ENCODE measurements around the gene SPC25. TPM values are rescaled to one million over a fixed set of nuclear protein-coding genes. Genes with fewer than 3 reads are reported as not detected.

SPC25 gene
- total RNA-seq, 1 experiment from 2014 or later = 20.7 TPM

DNA sequence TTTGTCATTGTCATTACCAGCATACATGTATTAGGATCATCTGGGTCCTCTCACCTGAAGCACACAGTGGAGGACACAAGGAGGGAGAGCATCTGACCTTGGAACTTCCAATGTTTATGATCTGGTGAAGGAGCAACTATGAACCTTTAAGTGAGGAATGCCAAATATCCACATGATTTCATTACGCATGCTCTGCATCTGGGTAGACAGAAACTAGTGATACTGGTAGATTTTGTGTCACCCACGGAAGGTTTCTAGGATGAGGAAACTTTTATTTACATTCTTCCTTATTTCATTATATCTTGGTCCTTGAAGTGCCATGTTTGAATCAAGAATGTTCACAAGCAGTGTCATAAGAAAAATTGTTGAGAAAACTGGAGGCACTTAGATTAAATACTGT, 32.1 kb downstream of the SPC25 start:
- TF ChIP-seq, protein P1, sequence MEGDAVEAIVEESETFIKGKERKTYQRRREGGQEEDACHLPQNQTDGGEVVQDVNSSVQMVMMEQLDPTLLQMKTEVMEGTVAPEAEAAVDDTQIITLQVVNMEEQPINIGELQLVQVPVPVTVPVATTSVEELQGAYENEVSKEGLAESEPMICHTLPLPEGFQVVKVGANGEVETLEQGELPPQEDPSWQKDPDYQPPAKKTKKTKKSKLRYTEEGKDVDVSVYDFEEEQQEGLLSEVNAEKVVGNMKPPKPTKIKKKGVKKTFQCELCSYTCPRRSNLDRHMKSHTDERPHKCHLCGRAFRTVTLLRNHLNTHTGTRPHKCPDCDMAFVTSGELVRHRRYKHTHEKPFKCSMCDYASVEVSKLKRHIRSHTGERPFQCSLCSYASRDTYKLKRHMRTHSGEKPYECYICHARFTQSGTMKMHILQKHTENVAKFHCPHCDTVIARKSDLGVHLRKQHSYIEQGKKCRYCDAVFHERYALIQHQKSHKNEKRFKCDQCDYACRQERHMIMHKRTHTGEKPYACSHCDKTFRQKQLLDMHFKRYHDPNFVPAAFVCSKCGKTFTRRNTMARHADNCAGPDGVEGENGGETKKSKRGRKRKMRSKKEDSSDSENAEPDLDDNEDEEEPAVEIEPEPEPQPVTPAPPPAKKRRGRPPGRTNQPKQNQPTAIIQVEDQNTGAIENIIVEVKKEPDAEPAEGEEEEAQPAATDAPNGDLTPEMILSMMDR (conservative IDR thresholded peaks at IDR 0.05) = no peak
- TF ChIP-seq EZH2 (IDR thresholded peaks at IDR 0.05; ENCODE audit: low read depth) = no peak
- Histone ChIP-seq H3K36me3 (ENCODE audit: low read depth) (no peaks in the 10 kb centered on the region), H3K79me2 (ENCODE audit: low read depth) (no peaks in the 10 kb centered on the region), H4K20me1 (ENCODE audit: insufficient read depth) (no peaks in the 10 kb centered on the region), H3K27ac (no peak overlapping the region), H3K27me3 (ENCODE audit: insufficient read depth, low read depth) (no peaks in the 10 kb centered on the region), H2AFZ (no peak overlapping the region), H3K9me3 (ENCODE audit: insufficient read depth, low read depth) (no peaks in the 10 kb centered on the region), H3K4me1 (replicated peaks; ENCODE audit: insufficient read depth) (no peaks in the 10 kb centered on the region), H3F3A (ENCODE audit: insufficient read depth, low read depth) (no peaks in the 10 kb centered on the region), H3K4me3 (no peak overlapping the region), H3K4me2 (no peak overlapping the region), H3K9me2 (ENCODE audit: insufficient read depth) (no peaks in the 10 kb centered on the region)
- BruUV-seq (replicated peaks) = no TSS peak
- ChIA-PET POLR2A (ENCODE audit: unreplicated experiment) (no interaction called here), CTCF (no interaction called here)
- no peak for DNase-seq
- intact Hi-C loops (cut with micrococcal nuclease; ENCODE audit: unreplicated experiment) = no loop called here

DNA sequence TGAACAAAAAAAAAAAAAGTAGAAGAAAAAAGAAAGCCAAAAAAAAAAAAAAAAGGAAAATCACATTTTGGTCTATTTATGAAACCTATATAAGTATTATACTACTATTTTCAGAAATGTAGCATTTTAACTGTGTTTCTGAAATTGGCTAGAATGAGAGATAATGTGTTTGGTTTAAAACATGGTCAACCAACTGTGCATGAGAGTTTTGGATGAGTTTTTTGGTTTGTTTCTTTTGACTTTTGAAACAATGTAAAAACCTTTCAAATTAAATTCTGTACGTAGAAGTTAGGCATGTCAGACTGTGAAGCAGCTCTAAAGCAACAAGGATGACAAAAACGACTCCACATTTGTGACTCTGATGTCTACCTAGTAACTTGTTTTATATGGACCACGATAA, 34.6 kb downstream of the SPC25 start:
- no peaks in the 10 kb centered on the region for H3K9me2 ChIP-seq (ENCODE audit: insufficient read depth)
- H3K4me2 ChIP-seq = no peak overlapping the region
- no peak overlapping the region for H2AFZ ChIP-seq
- intact Hi-C loops (cut with micrococcal nuclease; ENCODE audit: unreplicated experiment) = no loop called here
- H3K79me2 ChIP-seq (ENCODE audit: low read depth) = no peaks in the 10 kb centered on the region
- H3K36me3 ChIP-seq (ENCODE audit: low read depth) = no peaks in the 10 kb centered on the region
- no peaks in the 10 kb centered on the region for H3K4me1 ChIP-seq (replicated peaks; ENCODE audit: insufficient read depth)
- no peaks in the 10 kb centered on the region for H3K9me3 ChIP-seq (ENCODE audit: insufficient read depth, low read depth)
- no peak overlapping the region for H3K4me3 ChIP-seq
- H3K27ac ChIP-seq = no peak overlapping the region
- ChIA-PET POLR2A (ENCODE audit: unreplicated experiment) (no interaction called here), CTCF (no interaction called here)
- DNase-seq = no peak
- no TSS peak for BruUV-seq (replicated peaks)
- no peak for TF ChIP-seq EZH2 (IDR thresholded peaks at IDR 0.05; ENCODE audit: low read depth)
- TF ChIP-seq, protein P1 (conservative IDR thresholded peaks at IDR 0.05) = no peak
- H3F3A ChIP-seq (ENCODE audit: insufficient read depth, low read depth) = no peaks in the 10 kb centered on the region
- H3K27me3 ChIP-seq (ENCODE audit: insufficient read depth, low read depth) = no peaks in the 10 kb centered on the region
- H4K20me1 ChIP-seq (ENCODE audit: insufficient read depth) = no peaks in the 10 kb centered on the region

GRCh38 chr2:168854651-168855050, 35.6 kb downstream of the SPC25 start:
- BruUV-seq (replicated peaks) = no TSS peak
- DNase-seq = no peak
- Histone ChIP-seq H3K27ac (no peak overlapping the region), H2AFZ (no peak overlapping the region), H3K36me3 (ENCODE audit: low read depth) (no peaks in the 10 kb centered on the region), H3K4me3 (no peak overlapping the region), H3K27me3 (ENCODE audit: insufficient read depth, low read depth) (no peaks in the 10 kb centered on the region), H4K20me1 (ENCODE audit: insufficient read depth) (no peaks in the 10 kb centered on the region), H3K4me1 (replicated peaks; ENCODE audit: insufficient read depth) (no peaks in the 10 kb centered on the region), H3K79me2 (ENCODE audit: low read depth) (no peaks in the 10 kb centered on the region), H3K9me2 (ENCODE audit: insufficient read depth) (no peaks in the 10 kb centered on the region), H3K4me2 (no peak overlapping the region), H3K9me3 (ENCODE audit: insufficient read depth, low read depth) (no peaks in the 10 kb centered on the region), H3F3A (ENCODE audit: insufficient read depth, low read depth) (no peaks in the 10 kb centered on the region)
- CTCF ChIA-PET = interaction anchor here (0.6 kb wide), 1 partner anchor 276 kb away, joined by 5 read pairs; no protein-coding TSS in a partner anchor
- POLR2A ChIA-PET (ENCODE audit: unreplicated experiment) = no interaction called here
- intact Hi-C loops (cut with micrococcal nuclease; ENCODE audit: unreplicated experiment) = no loop called here
- no peak for TF ChIP-seq EZH2 (IDR thresholded peaks at IDR 0.05; ENCODE audit: low read depth)
- TF ChIP-seq, protein P1 (conservative IDR thresholded peaks at IDR 0.05) = no peak

Data from PC-9 (cell line).